HCEC 1CT (cell line): Measurements from ENCODE around the gene GRM7.

Experiments used
- DNase-seq: peaks from one replicate; pipeline ENCODE4 v3.0.0-alpha.2; 2017

Gene GRM7

DNA sequence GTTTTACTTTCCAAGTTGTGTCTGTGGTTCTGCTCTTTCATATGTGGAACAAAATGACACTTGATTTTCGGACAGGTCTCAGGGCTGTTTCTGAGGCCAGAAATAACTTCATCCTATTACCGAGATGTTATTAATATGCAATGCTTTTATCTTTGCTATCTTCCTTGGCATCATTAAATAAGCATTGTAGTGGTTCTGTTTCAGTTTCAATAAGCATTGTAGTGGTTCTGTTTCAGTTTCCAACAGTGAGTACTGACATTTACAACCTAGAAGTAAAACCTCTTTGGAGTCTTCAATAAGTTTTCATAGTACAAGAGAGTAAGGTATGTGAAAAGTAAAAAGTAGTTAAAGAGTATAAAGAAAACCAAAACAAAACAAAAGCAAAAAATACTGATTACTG, 746.2 kb downstream of the GRM7 start:
- no peak for DNase-seq

DNA sequence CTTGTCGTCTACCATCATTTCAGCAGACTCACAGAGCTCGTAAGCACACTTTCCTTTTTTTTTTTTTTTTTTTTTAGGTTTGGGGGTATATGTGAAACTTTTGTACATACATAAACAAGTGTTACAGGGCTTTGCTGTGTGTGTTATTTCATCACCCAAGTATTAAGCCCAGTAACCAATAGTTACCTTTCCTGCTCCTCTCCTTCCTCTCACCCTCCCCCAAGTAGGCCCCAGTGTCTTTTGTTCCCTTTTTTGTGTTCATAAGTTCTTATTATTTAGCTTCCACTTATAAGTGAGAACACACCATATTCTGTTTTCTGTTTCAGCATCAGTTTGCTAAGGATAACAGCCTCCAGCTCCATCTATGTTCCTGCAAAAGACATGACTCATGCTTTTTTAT, 746.8 kb downstream of the GRM7 start:
- DNase-seq: no peak

DNA sequence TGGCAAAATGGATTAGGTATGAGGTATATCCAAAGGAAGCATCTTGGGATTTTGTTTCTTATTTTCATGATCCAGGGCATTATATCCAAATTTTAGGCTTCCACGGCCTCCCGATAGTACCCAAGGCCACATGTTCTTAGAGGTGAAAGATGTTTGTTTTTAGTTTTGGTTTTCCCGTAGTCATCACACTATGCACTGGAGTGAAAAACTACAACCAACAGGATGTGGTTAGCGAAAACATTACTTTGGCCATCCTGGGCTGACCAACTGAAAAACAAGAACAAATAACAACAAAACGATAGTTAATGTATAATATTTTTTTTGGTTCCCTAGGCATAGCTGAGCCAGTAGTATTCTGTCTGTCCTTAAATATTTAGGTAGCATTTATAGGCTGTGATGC, 749.7 kb downstream of the GRM7 start:
- no peak for DNase-seq

DNA sequence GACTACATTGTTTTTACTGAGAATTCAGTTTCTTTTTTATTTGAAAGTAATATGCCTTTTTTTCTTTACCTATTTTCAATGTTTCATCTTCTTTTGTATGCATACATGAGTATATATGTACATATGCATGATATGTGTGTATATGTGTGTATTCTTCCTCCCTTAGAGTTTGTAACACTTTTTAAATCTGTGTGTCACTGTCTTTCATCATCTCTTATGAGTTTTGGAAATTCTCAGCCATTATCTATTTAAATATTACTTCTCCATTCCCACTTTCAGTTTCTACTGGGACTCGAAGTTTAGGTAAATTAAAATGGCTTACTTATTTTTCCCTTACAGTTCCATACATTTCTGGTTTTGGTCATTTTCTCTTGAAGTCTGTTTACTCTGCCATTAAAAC, 754.1 kb downstream of the GRM7 start:
- DNase-seq: no peak

DNA sequence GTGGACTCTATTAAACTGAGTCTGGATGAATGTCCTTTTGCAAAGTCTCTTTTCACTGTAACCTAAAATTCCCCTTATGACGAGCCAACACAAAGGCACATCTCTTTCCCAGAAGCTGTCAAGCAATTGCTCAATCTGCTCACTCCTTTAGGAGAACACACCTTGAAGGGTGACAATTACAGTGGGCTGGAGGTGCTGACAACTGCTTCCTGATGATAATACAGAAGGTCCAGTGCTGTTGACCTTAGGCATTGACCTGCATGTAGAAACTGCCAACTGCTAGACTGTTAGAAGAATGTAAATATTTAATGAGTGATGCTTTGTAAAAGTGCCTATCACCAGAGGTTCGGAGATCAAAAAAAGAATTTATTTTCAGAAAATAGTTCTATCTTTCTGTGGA, 757.7 kb downstream of the GRM7 start:
- DNase-seq: no peak

DNA sequence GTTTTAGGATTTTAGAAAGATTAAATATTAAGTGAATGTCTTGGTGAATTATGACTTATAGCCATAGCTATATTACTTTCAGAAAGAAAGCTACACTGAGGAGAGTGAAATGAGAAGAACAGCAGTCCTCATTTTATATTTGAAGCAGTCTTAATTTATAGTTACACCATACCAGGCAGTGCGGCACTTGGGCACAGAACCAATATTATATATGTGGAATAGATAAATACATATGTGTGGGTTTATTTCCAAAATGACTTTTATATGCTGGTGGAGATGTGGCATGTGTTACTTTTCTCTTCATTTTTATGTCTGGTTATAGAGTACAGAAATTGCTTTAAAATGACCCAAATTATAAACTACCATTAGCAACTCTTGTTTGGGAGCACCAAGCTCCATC, 759.5 kb downstream of the GRM7 start:
- DNase-seq: no peak

DNA sequence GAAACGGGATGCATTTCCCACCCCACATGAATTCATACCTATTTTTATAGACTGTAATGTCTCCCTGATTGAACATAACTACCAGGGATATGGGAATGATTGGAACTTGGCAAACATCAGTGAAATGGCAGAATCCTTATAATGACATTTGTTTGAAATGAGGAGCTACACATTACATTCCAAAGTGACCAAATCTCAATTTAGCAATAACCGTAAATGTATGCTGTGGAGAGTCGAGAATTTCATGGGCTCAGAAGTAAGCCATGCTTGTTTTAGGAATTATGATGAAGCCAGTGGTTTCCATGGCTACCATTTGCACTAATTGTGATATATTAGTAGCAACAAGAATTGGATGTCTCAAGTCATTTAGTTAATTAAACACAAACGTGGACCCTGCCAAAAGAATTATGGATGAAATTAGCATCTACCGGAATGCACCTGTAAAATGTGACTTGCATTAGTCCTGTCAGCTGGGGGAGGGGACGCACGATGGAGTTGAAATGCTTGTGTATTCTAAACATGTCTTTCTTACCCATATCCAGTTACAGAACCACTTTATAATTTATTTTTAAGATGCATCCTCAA, 760.2 kb downstream of the GRM7 start:
- no peak for DNase-seq

DNA sequence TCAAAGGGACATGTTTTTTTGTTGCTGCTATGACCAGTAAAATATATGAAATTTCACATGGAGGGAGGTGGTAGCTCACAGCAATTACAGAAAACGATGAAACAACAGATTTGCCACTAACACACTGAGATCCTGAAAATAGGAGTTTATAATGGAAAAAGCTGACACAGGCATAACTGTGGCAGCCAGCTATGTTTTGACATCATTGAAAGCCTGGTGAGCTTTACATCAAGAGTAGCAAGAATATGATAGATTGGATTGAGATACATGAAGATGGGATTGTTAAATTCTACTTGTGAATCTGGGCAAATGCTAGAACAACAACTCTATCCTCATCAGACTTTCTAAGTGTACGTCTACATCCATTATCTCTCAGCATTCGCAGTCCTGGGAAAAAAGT, 760.7 kb downstream of the GRM7 start:
- DNase-seq: no peak

DNA sequence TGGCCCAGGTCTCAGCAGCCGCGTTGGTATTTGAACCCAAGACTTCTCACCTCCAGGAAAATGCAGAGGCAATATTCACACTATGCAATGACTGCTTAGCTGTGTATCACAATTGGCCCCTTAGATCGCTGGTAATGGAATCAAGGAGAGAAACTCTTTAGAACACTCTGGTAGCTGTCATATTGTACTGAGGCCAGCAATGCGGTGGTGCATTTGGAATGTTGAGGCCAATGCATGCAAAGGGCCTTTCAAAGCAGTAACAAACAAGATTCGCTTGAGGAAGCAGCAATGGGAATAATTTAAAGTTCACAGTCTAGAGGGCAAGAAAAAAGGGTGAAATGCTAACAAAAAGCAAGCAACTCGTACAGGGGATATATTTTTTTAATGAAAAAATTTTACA, 764.1 kb downstream of the GRM7 start:
- no peak for DNase-seq

DNA sequence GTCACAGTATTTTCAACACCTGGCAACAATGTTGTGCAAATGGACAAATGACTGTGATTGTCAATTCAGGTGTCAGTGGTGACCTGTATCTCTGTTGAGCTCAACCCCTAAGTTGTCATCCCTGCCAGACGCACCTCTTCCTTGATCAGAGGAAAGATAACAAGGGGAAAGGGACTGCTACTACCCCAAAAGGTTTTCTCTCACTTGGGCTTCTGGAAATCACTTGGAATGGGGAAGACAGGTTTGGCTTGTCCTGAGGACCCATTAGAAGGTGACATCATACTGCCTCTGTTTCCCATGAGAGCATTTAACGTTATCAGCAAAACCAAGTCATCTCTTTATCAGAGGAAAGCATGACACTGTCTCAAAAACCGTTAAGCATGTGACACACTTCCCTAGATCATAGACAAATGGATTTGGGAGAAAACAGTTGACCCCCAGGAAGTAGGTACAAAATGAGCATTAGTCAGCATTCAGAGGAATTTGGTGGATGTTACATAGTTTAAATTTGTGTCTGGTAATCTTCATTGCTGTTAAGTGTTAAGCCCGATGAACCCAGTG, 769.5 kb downstream of the GRM7 start:
- no peak for DNase-seq

DNA sequence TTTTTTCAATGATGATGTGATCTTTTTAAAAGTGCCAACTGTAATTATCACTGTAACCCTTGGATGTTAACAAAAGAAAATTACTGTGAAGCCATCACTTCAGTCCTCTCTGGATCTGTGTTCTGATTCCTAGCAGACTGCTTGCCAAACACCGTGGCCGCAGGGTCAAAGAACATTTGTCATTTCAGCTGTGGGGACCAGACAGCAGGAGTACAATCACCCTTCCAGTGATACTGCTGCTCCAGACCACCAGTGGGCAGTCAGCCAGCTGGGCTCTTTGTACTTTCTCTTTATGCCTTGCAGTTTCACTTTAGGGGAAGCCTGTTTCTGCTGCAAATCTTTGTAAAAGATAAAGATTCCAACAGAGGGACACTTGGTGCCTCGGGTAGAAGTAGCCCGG, 770.0 kb downstream of the GRM7 start:
- no peak for DNase-seq

DNA sequence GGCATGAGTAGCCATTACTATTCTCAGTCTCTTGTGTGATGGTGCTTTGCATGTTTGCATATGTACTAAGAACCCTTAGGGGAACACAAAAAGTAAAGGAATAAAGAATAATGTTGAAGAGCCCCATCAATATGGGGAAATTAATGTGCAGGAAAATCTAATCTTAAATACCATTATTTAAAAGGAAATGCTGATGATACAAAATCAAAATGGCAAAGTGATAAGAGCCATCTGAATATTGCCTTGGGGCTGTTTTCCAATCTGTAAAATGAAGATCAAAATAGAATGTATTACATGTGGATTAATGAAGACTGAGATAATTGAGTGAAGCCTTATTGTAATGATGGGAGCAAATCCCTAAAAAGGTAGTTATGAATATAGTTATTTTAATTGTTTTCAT, 771.4 kb downstream of the GRM7 start:
- DNase-seq: no peak

DNA sequence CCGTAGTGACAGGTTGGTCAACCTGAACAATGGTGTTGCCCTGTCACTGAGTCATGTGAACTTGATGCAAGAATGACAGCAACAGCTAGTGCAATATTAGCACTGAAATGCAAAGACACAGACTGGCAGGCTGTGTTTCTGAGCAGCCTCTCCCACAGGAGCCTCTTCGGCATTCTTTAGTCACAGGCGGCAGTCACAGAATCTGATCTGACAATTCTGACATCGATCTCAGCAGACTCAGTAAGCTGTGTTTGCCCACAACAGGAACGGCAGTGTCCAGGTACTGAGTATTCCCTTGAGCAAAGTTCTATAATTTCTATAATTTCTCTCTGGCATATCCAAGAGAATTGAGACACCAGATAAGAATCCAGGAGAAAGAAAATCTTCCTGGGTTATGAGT, 776.8 kb downstream of the GRM7 start:
- DNase-seq: no peak

DNA sequence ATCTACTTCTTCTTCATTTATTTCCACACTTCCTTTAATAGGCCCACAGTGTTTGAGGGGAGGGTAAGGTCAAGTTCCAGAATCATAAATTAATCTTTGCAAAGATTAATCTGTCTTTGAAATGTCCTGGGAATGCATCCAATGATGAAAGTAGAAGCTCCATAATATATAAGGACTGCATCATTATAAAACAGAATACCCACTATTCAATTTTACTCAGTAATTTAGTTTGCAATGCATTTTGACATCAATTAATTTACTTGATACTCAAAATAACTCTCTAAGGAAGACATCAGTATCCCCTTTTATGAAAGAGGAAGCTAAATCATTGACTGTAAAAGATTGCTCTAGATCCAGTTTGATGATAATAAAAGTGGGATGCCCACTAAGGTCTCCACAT, 777.2 kb downstream of the GRM7 start:
- DNase-seq: no peak

DNA sequence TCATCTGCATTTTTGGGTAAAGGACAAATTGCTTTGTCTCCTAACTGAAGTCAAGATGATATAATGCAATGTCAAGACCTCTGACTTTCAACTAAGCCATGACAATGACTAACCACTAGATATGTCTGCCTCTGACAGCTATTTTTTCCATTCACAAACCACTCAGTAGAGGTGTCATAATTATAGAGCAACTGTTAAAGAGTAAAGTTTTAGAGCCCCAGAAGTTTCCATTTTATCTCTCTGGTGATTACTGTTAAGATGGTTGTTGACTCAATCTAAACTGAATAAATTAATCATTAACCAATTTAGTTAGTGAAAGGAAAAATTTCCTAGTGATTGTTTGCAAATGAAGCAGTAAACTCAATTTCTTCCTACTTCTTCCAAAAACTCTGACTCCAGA, 779.9 kb downstream of the GRM7 start:
- DNase-seq: no peak

DNA sequence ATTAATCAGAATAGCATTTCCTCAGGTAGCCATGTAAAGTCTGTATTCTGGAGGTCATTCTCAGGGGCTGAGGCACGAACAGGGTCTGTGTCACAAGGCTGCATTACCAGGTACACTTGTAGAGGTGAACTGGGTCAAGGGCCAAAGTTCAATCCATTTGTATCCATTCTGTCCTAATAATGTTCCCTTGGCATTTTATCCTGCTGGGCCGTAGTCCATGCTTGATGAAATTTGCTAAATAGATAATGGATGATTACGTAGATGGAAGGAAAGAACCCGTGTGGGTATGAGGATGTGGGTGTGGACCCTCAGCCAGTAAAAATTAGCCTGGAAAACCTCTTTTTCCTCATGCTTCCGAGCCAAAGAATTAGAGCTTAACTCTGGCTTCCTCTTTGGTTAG, 785.9 kb downstream of the GRM7 start:
- DNase-seq: no peak

DNA sequence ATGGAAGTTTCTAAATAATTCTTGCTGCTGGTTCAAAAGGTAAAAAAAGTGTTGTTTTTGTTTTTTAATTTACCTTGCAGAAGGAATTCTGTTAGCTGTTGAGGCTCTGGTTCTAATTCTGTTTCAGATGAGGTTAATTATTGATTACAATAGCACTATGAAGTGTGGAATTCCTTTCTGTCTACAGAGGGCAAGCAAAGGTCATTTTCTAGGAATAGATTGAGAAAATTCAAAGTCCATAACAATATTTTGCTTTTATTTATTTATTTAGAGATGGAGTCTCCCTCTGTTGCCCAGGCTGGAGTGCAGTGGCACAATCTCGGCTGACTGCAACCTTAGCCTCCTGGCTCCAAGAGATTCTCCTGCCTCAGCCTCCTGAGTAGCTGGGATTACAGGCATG, 789.6 kb downstream of the GRM7 start:
- no peak for DNase-seq

DNA sequence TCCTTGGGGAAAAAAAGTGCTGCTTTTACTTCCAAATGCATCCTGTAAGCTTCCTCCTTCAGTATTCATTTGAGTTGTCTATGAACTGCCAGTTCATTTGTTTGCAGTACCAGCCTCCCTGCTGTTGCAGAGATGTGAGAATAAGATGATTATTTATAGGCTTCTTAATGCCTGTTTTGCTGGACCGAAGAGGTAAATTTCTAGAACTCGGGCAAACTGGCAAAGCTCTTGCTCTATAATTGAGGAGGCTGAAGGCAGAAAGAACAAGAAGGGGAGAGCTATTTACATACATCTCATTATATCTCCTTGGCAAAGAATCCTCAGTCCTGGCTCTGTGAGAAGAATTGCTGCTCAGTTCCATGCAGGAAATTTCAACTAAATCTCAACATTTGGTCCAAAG, 790.4 kb downstream of the GRM7 start:
- no peak for DNase-seq

DNA sequence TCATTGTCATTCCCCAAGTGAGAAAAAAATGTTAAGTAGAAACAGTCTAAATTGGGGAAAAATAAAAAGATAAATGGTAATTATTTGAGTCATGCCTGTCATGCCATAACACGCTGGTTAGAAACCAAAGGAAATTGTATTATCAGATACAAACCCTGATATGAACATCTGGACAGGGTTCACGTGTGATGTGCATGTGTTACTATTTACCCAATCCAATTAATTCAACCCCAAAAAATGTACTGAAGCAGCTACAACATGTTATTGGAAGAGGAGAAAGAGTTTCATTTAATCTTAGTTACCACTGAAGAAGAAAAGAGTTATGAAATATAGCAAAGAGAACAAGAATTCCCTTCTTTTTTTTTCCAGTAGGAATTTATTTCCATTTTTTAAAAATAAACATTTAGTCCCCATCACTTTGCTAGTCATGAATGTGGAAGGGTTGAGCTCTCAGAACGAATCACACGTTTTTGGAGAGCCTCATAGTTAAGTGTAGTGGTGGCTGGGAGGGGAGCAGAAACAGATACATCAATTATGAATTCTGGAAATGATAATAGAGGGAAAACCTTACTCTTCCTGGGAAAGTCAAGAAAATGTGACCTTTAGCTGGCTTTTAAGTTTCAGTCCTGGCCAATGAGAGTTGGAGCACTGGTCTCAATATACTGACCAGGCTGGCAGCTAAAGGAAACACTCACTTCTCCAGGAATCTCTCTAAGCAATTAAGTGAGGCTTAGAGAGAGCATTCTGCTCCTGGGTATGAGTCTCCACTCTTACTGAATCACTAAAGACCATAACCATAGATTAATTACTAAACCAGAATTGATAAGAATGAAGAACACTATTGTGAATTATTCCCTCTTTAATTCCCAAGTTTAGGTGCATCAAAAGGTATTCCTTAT, 796.5 kb downstream of the GRM7 start:
- no peak for DNase-seq

DNA sequence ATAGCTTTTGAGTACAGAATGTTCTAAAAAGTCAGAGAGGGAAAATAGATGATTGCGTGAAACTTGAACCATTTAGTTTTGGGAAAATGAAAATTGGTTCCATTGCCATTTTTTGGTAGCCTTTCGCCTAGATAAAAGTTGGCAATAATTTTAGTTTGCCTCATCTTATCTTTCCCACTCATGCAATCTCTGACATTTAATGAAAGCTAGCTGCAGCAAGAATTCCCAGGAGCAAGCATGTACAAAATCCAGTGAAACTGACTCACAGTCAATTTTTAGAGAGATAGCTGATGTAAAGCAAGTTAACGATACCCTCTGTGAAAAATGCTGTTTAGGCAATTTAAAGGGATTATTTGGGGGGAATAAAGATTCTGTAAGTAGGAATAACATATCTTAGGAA, 797.4 kb downstream of the GRM7 start:
- DNase-seq: no peak

DNA sequence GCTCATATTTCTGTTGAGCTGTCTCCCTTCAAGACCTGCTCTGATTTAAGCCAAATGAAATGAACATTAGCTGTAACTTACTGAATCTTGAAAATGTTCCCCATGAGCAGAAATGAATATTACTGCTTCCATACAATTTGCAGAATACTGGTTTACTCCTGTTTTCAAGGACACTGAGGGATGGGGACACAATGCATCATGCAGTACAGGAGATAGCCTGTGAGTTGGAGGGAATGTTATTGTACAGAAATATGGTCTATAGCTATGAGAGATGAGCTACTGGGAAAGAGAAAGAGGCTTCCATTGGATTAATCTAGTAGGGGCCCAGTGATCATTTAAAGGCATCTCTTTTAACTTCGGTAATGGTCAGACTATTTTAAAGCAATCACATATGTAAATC, 798.2 kb downstream of the GRM7 start:
- no peak for DNase-seq

DNA sequence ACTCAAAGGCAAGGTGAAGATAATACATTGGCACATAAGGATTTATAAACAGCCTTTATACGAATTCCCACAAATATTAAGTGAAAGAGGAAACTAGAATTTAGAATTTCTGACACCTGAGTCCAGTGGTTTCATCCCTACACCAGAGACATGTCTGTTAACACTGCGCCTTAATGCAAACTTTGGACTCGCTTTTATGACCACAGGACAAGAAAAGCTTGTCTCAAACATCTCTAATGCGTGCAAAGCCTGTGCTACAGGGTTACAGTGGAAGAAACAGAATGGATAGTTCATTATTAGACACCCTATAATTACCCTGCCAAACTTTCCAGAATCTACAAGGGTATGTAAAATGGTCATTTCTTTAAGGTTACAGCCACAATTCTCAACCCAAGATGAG, 802.9 kb downstream of the GRM7 start:
- no peak for DNase-seq

DNA sequence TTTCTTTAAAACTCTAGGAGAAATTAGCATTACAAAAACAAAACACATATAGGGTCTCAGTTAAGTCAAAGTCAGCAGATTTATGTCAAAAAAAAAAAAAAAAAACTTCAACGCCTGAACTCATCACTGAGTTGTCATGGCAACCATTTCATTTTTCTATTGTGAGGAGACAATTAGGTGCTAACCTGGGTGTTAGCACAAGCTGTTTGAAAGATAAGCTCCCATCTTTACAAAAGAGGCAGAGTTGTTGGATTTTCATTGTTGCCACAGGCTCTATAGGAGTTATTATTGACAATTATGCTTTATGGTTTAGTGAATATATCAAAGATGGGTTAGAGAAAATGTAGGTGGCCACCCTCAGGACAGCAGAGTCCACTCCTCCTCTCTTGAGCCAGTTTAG, 806.9 kb downstream of the GRM7 start:
- DNase-seq: no peak

DNA sequence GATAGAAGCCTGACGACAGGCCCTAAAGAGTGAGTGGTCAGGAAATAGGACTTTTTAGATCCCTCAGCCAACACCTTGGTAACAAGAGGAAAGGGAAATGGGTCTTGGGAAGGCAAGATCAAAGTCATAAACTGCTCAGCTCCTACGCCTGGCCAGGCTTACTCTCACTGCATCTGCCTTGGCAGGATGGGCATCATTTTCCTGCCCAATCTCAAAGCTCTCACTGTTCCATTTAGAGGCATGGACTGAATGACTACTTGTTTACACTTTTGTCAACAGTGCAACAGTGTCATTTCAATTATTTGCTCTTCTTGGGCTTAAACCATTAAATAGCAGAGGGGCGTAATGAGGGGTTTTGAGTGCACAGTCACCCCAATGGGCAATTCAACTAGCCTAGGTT, 808.7 kb downstream of the GRM7 start:
- DNase-seq: no peak

DNA sequence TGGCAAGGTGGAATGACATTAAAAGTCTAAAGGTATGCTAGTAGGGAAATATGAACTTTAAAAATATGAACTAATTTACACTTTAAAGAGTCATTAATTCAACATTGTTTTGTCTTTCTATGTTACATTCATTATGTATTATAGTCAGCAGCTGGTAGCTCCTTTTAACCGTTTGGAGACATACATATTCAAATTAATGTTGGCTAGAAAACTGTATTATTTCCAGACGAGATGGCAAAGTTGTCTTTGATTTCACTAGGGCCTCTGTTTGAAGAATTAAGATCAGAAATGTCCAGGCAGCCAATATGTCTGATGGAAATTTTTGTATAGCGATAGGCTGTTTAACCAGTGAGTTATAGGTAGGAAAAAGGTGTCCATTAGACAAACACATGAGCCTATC, 817.6 kb downstream of the GRM7 start:
- no peak for DNase-seq
